Sciatic nerve (tissue), 2 donors: ENCODE results near the gene OPA3. TPM values are rescaled to one million over a fixed set of nuclear protein-coding genes. Genes with fewer than 3 reads are reported as not detected.

Source experiments
- ATAC-seq: fragments of 200-7000 bp; cut with Tn5 transposase; one replicate; pipeline ENCODE4 v1.9.1; 2020; ENCODE audit warnings: mild to moderate bottlenecking, moderate library complexity
- DNase-seq: peaks from one replicate; pipeline ENCODE4 v3.0.0-alpha.2; 2020; ENCODE audit warnings: low spot score
- intact Hi-C: fragments of 100-400 bp; cut with DNase I; formaldehyde crosslinking; loops from one replicate; pipeline ENCODE4 v1.14.2; 2022
- total RNA-seq: library from RNA; stranded (reverse); fragmentation: NEBNext Ultra II Directional; extraction: Animal tissue kit (Norgen Biotek cat#: 25700); gene quantifications from one replicate; pipeline ENCODE4 v1.2.1, GENCODE V29; 2021
- donor health status: DM: no; HTN: no; CAD: no.
- donor health status: DM: no; HTN: no; CAD: no.

Gene OPA3
- total RNA-seq, 1 donor from 2014 or later, result 10.7 TPM

DNA sequence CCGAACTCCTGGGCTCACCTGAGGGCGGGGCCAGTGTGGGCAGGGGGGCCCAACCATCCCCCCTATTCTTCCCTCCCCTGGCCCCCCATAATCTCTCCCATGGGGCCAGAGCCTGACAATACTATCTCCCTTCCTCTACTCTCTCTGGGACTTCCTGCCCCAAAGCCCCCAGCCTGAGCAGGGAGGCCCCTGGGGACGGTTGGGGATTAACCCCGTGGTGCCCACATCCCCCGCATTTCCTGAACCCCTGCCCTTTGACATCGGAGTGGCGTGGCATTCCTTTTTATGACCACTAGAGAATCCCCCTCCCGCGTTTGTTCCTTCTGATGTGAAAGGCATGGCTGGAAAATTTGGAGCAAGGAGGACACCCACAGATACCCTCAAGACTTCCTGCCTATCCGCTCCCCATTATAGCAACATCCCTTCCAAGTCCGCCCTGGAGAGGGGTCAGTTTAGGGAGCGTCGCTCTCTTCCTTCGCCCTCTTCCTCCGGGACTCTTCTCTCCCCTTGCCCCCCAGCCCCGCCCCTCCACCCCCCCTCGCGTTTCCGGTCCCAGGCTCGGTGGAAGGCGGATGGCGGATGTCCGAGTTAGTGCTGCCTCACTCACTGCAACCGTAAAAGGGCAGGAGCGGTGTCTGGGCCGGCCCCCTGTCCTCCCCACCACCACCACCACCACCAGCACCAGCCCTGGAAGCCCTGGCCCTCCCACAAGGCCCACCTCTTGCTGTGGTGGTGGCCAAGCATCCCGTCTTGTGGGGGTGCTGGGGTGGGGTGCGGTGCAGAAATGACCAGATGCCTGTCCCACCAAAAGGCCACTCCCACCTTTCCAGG, 75.5 kb downstream of the OPA3 start:
- DNase-seq (peak; percentile 80), ATAC-seq (peak; percentile 49)
- intact Hi-C loops, result no loop called here

DNA sequence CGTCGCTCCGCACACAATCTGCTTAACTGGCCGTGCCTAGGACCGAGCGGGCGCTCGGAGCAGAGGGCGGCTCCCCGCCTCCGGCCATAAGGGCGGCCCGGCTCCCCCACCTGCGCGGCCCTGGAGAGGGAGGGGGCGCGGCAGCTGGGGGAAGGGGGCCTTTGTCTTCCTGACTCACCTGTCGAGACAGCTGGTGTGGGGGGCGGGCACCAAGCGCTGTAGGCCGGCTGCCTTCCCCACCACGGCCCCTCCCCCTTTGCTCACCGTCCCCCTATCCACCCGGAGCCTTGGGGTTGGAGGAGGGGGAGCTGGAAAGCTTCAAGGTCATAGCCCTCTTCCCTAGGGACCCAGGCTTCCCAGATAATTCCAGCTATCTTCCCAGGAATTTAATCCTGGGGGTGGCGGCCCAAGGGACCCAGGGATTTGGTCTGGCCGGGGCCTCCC, 76.2 kb downstream of the OPA3 start:
- ATAC-seq, result peak; percentile 1
- DNase-seq, result no peak
- intact Hi-C loops, result no loop called here

DNA sequence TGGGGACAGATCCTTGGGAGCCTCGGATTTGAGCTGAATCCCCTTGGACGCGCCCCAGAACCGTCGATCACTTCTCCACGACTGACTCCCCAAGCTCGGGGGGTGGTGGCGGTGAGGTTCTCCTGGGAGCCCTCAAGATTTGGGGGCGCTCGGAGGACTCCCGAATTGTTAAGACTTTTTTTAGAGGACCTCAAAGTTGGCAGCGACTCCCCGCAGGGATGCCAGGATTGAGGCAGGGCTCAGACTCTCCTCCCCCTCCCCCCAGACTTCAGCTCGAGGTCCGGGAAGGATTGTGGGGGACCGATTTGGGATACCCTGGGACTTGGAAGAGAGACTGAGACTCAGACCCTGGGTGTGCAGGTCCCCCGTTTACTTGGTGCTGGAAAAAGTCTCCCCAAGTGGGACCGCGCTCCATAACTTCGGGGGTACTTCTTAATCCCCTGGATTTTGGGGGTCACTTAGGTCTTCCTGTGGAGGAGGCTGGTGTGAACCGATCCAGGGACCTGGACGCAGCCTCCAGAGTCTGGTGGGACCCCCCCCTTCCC, 76.7 kb downstream of the OPA3 start:
- DNase-seq, result no peak
- intact Hi-C loops, result no loop called here
- no peak for ATAC-seq

DNA sequence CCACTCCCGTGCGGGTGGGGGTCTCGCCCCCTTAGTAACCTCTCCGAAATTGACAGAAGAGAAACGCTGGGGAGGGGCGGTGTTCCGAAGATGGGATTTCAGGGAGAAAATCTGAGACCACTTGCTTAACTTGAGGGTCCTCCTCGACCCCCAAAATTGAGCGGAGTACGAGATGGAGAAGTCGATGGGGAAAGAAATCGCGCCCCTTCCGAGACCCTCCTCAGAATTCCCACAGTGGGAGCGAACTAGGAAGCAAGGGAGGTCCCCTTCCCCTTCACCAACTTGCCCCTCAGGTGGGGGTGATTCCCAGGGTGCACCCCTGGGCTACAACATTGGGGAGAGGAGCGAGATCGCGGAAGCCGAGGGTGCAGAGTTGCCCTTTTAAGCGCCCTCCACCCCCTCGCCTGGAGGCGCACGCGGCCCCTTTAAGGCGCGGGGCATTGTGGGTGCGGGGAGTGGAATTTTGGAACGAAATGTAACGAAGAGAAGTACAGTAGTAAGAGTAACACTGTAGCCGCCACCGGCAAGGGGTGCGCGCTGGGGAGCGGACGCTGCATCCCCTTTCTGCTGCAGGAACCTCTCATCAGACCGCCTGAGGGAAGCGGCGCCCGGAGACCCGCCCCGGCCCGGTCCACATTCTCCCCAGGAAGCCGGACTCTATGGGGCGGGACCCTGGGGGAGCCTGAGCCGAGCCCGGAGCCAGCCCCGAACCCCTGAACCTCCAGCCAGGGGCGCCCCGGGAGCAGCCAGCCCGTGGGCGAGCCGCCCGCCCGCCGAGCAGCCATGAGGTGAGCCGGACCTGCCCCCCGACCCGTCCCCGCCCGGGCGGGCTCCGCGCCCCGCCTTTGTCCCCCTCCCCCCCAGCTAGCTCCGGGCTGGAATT, 77.4 kb downstream of the OPA3 start, which contains the start of gene VASP:
Gene VASP, plus strand, starts transcription at position 491 of the 883 bp plus-strand sequence. Its CDS starts 293 bp downstream, at position 784.
- ATAC-seq (peak; percentile 85), DNase-seq (peak; percentile 90)
- intact Hi-C loops, result no loop called here

DNA sequence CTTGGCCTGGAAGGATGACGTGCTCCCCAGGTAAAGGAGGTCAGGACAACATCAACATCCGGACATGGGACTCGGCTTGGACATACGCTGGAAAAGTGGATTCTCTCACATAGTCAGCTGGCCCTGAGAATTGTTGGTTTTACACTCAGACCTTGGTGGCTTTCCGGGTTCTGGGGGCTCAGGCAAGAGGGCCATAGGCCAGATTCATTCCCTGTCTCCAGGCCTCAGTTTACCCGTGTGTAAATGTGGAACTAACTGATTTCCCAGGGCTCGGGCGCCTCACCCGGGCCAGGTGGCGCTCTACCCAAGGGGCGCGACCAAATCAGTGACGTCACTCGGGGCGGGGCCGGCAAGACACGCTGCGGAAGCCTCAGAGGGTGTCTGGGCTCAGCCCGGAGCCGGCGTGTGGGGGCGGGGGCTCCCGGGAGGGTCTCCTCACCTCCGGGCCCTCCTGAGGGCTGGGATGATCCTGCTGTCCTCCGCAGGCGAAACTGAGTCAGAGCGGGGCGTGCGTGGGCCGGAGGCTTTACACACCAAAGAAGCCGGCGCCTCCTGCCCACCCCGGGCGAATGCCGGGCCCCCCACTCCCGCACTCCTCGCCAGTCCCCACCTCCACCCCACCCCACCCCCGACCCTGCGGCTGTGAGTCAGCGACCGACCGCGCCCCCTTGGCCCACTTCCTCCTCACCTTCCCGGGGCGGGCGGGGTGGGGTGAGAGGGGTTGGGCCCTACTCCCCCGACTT, 78.2 kb downstream of the OPA3 start:
- peak; percentile 97 for DNase-seq
- ATAC-seq, result peak; percentile 89
- intact Hi-C loops, result no loop called here

DNA sequence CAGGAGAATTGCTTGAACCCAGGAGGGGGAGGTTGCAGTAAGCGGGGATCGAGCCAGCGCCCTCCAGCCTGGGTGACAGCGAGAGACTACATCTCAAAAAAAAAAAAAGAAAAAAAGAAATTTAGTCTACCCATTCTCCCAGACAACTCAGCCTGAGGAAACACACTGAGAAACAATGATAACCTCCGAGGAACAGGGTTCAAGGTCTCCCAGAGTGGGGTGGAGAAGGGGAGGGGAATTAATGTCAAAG, 78.7 kb downstream of the OPA3 start:
- DNase-seq (no peak), ATAC-seq (no peak)
- intact Hi-C loops, result no loop called here

DNA sequence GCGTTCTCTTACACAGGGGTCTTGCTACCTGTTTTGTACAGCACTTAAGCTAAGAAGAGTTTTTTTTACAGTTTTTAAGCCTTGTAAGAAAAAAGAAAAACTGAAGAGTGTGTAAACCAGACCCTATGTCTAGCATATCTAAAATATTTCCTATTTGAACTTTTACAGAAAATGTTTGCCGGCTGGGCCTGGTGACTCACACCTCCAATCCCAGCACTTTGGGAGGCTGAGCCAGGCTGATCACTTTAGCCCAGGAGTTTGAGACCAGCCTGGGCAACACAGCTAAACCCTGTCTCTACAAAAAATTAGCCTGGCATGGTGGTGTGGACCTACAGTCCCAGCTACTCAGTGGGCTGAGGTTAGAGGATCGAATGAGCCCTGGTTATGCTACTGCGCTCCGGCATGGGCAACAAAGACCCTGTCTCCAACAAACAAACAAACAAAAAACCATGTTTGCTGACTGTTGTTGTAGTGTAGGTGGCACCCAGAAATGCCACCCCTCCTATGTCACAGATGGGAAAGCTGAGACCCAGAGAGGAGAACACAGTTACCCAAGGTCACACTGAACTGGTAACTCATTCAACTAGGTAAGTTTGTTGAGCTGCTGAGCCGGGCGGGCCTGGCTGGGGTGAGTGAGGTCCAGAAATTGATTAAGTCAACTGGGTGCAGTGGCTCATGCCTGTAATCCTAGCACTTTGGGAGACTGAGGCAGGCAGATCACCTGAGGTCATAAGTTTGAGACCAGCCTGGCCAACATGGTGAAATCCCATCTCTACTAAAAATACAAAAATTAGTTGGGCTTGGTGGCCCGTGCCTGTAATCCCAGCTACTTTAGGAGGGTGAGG, 79.2 kb downstream of the OPA3 start:
- ATAC-seq, result no peak
- intact Hi-C loops, result no loop called here
- no peak for DNase-seq

DNA sequence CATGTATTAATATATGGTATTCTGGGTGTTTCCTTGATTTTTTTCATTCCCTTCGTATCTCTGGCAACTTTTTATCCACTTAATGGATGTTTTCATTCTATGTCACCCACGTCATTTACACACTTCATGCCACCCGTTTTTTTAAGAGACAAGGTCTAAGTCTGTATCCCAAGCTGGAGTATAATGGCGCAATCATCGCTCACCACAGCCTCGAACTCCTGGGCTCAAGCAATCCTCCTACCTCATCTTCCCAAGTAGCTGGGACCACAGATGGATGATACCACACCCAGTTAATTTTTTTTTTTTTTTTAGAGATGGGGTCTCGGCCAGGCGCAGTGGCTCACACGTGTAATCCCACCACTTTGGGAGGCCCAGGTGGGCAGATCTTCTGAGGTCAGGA, 80.7 kb downstream of the OPA3 start:
- ATAC-seq (no peak), DNase-seq (no peak)
- intact Hi-C loops, result no loop called here

DNA sequence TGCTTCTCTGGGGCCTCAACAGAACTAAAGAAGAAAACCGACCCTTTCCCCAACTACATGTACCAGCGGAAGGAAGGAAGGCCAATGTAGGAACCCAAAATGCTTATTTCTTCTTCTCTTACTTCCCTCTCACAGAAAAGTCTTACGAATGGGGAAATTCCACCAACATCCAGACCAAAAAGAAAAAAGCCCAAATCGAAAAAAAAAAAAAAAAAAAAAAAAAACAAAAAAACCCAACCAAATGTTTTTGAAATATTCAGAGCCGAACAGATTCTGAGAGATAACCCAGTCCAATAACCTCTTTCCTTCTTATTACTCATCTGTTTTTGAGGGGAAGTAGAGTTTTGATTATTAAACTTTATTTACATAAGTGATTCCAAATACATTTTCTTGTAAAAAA, 82.5 kb downstream of the OPA3 start:
- ATAC-seq, result no peak
- DNase-seq, result no peak
- intact Hi-C loops, result no loop called here

DNA sequence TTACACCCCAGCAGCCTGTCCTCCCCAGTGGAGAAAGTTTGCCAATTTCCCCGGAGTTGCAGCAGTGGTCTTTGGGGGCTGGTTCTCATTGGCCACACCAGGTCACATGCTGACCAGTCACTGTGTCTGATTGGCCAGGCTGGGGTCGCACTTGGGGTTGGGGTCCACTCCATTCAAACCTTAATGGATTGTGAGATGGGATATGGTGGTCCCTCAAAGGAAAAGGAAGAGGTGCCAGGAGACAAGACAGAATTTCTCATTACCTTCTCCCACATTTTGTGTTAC, 82.9 kb downstream of the OPA3 start:
- DNase-seq (no peak), ATAC-seq (no peak)
- intact Hi-C loops, result no loop called here

DNA sequence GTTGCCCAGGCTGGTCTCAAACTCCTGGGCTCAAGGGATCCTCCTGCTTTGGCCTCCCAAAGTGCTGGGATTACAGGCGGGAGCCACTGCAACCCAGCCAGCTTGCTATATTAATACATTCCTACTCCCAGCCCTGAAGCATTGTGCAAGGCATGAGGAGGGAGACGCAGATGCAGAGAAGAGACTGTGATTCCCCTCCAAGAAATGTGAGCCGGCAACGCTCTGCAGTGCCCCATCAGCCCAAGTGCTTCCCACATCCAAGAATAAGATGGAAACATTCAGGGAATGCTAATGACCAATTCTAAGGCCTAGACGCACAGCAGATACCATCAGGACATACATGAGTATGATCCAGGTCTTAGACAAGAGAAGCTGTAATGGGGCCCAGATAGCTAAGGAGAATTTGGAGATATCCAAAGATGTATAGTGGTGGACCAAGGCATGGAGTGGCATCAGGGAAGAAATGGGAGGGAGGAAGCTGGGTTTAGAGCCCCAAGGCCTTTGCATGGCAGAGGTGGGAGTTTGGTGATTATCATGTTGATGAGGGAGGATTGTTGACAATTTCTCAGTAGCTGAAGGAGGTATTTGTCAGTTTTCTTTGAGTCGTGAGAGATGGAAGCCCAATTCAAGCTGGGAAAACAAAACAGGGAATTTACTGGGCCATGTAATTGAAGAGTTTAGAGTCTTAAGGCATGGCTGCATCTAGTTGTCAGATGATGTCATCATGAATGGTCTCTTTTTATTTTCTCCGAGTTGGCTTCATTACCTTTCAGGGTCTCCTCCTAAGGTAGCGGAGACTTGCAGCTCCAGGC, 83.5 kb downstream of the OPA3 start:
- no peak for ATAC-seq
- DNase-seq, result no peak
- intact Hi-C loops, result no loop called here

DNA sequence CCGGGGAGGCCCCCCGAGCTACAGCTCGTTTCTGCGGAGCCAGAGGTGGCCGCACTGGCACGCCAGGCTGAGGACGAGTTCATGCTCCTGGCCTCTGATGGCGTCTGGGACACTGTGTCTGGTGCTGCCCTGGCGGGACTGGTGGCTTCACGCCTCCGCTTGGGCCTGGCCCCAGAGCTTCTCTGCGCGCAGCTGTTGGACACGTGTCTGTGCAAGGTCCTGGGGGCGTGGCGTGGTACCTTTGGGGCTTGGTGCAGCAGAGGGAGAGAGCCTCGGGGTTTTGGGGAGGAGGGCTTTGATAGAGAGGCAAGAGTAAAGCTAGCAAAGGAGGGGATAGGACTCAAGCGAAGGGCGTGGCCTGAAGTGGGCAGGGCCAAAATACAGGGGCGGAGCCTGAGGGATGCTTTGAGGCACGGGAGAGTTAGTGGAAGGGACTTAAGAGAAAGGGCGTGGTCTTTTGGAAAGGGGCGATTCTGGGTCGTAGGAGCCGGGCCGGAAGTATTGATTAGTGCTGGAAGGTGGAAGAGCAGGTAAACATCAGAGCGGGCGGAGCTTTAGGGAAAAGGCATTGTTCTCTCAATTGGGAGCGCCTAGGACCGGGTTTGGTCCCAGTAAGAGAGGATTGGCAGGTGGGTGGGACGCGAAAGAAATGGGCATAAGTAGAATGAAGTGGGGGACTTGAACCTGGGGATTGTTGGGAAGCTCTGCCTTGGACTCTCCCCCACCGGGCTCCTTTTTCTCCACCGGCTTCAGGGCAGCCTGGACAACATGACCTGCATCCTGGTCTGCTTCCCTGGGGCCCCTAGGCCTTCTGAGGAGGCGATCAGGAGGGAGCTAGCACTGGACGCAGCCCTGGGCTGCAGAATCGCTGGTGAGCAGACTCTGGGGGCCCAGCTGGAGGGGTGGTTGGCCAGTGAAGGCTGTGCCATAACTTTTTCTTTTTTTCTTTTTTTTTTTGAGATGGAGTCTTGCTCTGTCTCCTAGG, 85.1 kb downstream of the OPA3 start:
- ATAC-seq (no peak), DNase-seq (no peak)
- intact Hi-C loops, result no loop called here

DNA sequence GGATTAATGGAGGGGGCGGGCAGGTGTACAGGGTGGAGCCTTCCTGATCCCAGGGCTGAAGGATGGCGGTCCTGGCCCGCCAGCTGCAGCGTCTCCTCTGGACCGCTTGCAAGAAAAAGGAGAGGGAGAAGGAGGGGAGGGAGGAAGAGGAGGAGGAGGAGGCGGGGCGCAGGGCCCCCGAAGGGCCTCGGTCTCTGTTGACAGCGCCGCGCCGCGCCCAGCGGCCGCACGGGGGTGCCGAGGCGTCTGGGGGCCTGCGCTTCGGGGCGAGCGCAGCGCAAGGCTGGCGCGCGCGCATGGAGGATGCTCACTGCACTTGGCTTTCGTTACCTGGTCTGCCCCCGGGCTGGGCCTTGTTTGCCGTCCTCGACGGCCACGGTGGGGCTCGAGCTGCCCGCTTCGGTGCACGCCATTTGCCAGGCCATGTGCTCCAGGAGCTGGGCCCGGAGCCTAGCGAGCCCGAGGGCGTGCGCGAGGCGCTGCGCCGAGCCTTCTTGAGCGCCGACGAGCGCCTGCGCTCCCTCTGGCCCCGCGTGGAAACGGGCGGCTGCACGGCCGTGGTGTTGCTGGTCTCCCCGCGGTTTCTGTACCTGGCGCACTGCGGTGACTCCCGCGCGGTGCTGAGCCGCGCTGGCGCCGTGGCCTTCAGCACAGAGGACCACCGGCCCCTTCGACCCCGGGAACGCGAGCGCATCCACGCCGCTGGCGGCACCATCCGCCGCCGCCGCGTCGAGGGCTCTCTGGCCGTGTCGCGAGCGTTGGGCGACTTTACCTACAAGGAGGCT, 86.0 kb downstream of the OPA3 start, which contains the start of gene PPM1N:
Gene PPM1N, plus strand, starts transcription at position 33 of the 785 bp plus-strand sequence. Its CDS starts 30 bp downstream, at position 63.
- DNase-seq (no peak), ATAC-seq (no peak)
- intact Hi-C loops, result no loop called here

DNA sequence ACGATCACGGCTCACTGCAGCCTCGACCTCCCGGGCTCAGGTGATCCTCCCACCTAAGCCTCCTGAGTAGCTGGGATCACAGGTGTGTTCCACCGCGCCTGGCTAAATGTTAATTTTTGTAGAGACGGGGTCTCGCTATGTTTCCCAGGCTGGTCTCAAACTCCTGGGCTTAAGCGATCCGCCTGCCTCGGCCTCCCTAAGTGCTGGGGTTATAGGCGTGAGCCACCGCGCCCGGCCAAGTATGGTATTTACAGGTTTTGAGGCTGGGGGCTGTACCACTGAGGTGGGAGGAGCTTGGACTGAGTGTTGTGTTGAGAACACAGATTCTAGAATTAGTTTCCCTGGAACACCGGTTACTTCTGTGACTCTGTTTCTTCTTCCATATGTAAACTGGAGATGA, 86.8 kb downstream of the OPA3 start:
- ATAC-seq (no peak), DNase-seq (no peak)
- intact Hi-C loops, result no loop called here

DNA sequence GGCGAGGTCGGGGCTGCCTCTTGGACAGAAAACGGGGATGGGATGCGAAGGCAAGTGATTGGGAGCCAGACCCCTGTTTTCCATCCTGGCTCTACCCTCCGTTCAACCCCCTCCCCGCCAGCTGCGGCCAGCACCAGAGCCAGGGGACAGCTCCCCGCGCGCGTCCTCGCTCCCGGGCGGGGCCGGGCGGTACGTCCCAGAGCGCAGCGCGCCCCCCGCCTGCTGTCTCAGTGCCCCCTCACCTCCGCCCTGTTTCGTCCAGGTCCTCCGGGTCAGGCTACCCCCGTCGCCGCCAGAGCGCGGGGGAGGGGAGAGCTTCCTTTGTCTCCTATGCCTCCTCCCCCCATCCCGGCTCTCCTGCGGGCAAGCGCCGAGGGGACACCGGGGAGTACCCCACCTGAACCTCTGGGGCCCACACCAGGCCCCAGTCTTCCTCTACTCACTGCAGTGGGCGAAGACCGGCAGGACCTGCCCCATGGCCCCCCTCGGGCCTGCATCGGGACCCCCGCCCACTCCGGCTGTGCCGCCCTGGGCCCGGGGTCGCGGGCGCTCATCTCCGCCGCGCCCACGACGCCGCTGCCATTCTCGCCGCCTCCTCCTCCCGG, 88.2 kb downstream of the OPA3 start:
- DNase-seq (no peak), ATAC-seq (peak; percentile 40)
- intact Hi-C loops, result no loop called here

DNA sequence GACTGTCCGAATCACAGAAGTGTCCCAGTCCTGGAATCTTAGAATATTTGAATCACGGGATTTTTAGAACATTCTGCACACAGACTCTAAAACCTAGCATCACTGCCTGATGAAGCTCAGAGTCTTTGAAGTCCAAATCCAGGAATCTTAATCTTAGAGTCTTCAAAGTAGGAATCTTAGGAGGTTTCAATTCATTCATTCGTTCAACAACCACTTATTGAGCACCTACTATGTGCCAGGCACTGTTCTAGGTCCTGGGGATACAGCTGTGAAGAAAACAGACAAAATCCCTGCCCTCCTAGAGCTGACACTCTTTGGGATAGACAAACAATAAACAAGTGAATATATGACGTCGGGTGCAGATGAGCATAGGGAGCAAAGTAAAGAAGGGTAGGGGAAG, 89.4 kb downstream of the OPA3 start:
- intact Hi-C loops, result no loop called here
- DNase-seq, result no peak
- ATAC-seq, result no peak
